Cerebellar cortex (tissue), 1 donor: ENCODE data around the gene ACACB.

ENCODE experiments used
- DNase-seq: peaks from one replicate; pipeline ENCODE4 v3.0.0-alpha.2; 2015; ENCODE audit warnings: low spot score

The ACACB gene

GRCh38 chr12:109214131-109214530 is 97.7 kb downstream of the ACACB start:
- DNase-seq: no peak

- DNase-seq: no peak
Measured at GRCh38 chr12:109218996-109219395, 102.6 kb downstream of the ACACB start.

- no peak for DNase-seq
Measured at GRCh38 chr12:109219938-109220337, 103.6 kb downstream of the ACACB start.

- DNase-seq: no peak
Measured at GRCh38 chr12:109221277-109221931, 105.0 kb downstream of the ACACB start.

GRCh38 chr12:109222062-109222461 is 105.7 kb downstream of the ACACB start:
- no peak for DNase-seq

- DNase-seq: no peak
Measured at GRCh38 chr12:109222496-109222895, 106.1 kb downstream of the ACACB start.

- no peak for DNase-seq
Measured at GRCh38 chr12:109223211-109223610, 106.8 kb downstream of the ACACB start.

- DNase-seq: no peak
Measured at GRCh38 chr12:109223868-109224267, 107.5 kb downstream of the ACACB start.

GRCh38 chr12:109228664-109229063 is 112.3 kb downstream of the ACACB start:
- DNase-seq: no peak

- no peak for DNase-seq
Measured at GRCh38 chr12:109230193-109230592, 113.8 kb downstream of the ACACB start.

- no peak for DNase-seq
Measured at GRCh38 chr12:109232731-109233130, 116.3 kb downstream of the ACACB start.

GRCh38 chr12:109234012-109234411 is 117.6 kb downstream of the ACACB start:
- DNase-seq: no peak

GRCh38 chr12:109236257-109236656 is 119.9 kb downstream of the ACACB start:
- no peak for DNase-seq

- no peak for DNase-seq
Measured at GRCh38 chr12:109239179-109239578, 122.8 kb downstream of the ACACB start.

- DNase-seq: no peak
Measured at GRCh38 chr12:109239691-109240090, 123.3 kb downstream of the ACACB start.

- DNase-seq: no peak
Measured at GRCh38 chr12:109240365-109240764, 124.0 kb downstream of the ACACB start.

GRCh38 chr12:109241936-109242335 is 125.5 kb downstream of the ACACB start:
- DNase-seq: no peak

- no peak for DNase-seq
Measured at GRCh38 chr12:109244073-109244472, 127.7 kb downstream of the ACACB start.

- no peak for DNase-seq
Measured at GRCh38 chr12:109246221-109246620, 129.8 kb downstream of the ACACB start.

GRCh38 chr12:109247831-109248654 is 131.7 kb downstream of the ACACB start:
- DNase-seq: no peak

- DNase-seq: no peak
Measured at GRCh38 chr12:109250523-109250922, 134.1 kb downstream of the ACACB start.

- DNase-seq: no peak
Measured at GRCh38 chr12:109252799-109253198, 136.4 kb downstream of the ACACB start.

GRCh38 chr12:109253913-109254544 is 137.6 kb downstream of the ACACB start:
- DNase-seq: no peak
